H9 (cell line): ENCODE results near the gene TMPRSS2. TPM values are rescaled to one million over a fixed set of nuclear protein-coding genes. Genes with fewer than 3 reads are reported as not detected.

Experiments
- DNase-seq: peaks from one replicate; pipeline ENCODE4 v3.0.0-alpha.2; 2017
- H2AFZ ChIP-seq: one replicate; pipeline ENCODE4 v1.6.1; 2013; ENCODE audit warnings: mild to moderate bottlenecking, low read length, control low read depth, moderate library complexity
- H2AK5ac ChIP-seq: 2 replicates; pipeline ENCODE4 v1.6.1; 2013; ENCODE audit warnings: low read length, control low read depth, mixed read lengths; ENCODE audit not compliant: insufficient read length
- H2BK120ac ChIP-seq: one replicate; pipeline ENCODE4 v1.6.1; 2013; ENCODE audit warnings: low read depth, mild to moderate bottlenecking, low read length, control low read depth, inconsistent platforms; ENCODE audit not compliant: poor library complexity, severe bottlenecking
- H2BK12ac ChIP-seq: 2 replicates; pipeline ENCODE4 v1.6.1; 2013; ENCODE audit warnings: low read length, control low read depth, mixed read lengths, low read depth; ENCODE audit not compliant: insufficient read length
- H2BK15ac ChIP-seq: 2 replicates; pipeline ENCODE4 v1.6.1; 2013; ENCODE audit warnings: low read depth, low read length, control low read depth
- H2BK20ac ChIP-seq: one replicate; pipeline ENCODE4 v1.6.1; 2013; ENCODE audit warnings: low read depth, mild to moderate bottlenecking, low read length, control low read depth, inconsistent platforms; ENCODE audit not compliant: poor library complexity, severe bottlenecking
- H2BK5ac ChIP-seq: 2 replicates; pipeline ENCODE4 v1.6.1; 2013; ENCODE audit warnings: low read length, control low read depth, mixed read lengths; ENCODE audit not compliant: insufficient read length
- H3K14ac ChIP-seq: 2 replicates; pipeline ENCODE4 v1.6.1; 2013; ENCODE audit warnings: low read length, control low read depth; ENCODE audit not compliant: insufficient read depth
- H3K18ac ChIP-seq: 2 replicates; pipeline ENCODE4 v1.6.1; 2013; ENCODE audit warnings: low read depth, mild to moderate bottlenecking, mixed read lengths, low read length, control low read depth; ENCODE audit not compliant: insufficient read length
- H3K23ac ChIP-seq: 2 replicates; pipeline ENCODE4 v1.6.1; 2013; ENCODE audit warnings: low read length, control low read depth, mixed read lengths, low read depth; ENCODE audit not compliant: insufficient read length
- H3K23me2 ChIP-seq: 2 replicates; pipeline ENCODE4 v1.6.1; 2013; ENCODE audit warnings: low read depth, mild to moderate bottlenecking, mixed read lengths, low read length, control low read depth; ENCODE audit not compliant: insufficient read length, poor library complexity, severe bottlenecking
- H3K27ac ChIP-seq: 2 replicates; pipeline ENCODE4 v1.5.1; 2013; ENCODE audit warnings: low read length, control low read depth, mixed read lengths, low read depth; ENCODE audit not compliant: insufficient read length
- H3K27me3 ChIP-seq: 2 replicates; pipeline ENCODE4 v1.6.1; 2013; ENCODE audit warnings: low read length, control low read depth, inconsistent platforms; ENCODE audit not compliant: insufficient read depth
- H3K4ac ChIP-seq: 2 replicates; pipeline ENCODE4 v1.6.1; 2013; ENCODE audit warnings: low read depth, mild to moderate bottlenecking, control low read depth, inconsistent platforms, low read length, moderate library complexity
- H3K4me1 ChIP-seq: 2 replicates; pipeline ENCODE4 v1.6.1; 2013; ENCODE audit warnings: low read length, control low read depth, inconsistent platforms; ENCODE audit not compliant: insufficient read depth
- H3K4me2 ChIP-seq: 2 replicates; pipeline ENCODE4 v1.6.1; 2013; ENCODE audit warnings: low read length, control low read depth, mixed read lengths; ENCODE audit not compliant: insufficient read length, insufficient read depth
- H3K56ac ChIP-seq: 2 replicates; pipeline ENCODE4 v1.6.1; 2013; ENCODE audit warnings: low read depth, mild to moderate bottlenecking, mixed read lengths, low read length, control low read depth; ENCODE audit not compliant: insufficient read length
- H3K79me1 ChIP-seq: 2 replicates; pipeline ENCODE4 v1.6.1; 2013; ENCODE audit warnings: low read depth, mild to moderate bottlenecking, moderate library complexity, low read length, control low read depth, inconsistent platforms; ENCODE audit not compliant: insufficient read depth, poor library complexity, severe bottlenecking
- H3K79me2 ChIP-seq: 2 replicates; pipeline ENCODE4 v1.6.1; 2013; ENCODE audit warnings: low read length, control low read depth, inconsistent platforms; ENCODE audit not compliant: insufficient read depth
- H3K9ac ChIP-seq: 2 replicates; pipeline ENCODE4 v1.6.1; 2013; ENCODE audit warnings: low read length, control low read depth, mixed read lengths; ENCODE audit not compliant: insufficient read length; ENCODE audit errors: extremely low read depth
- H3K9me3 ChIP-seq: one replicate; pipeline ENCODE4 v1.6.1; 2013; ENCODE audit warnings: low read depth, low read length, inconsistent platforms; ENCODE audit not compliant: control insufficient read depth
- H3T11ph ChIP-seq: one replicate; pipeline ENCODE4 v1.6.1; 2013; ENCODE audit warnings: mild to moderate bottlenecking, low read length, control low read depth, inconsistent platforms
- H4K20me1 ChIP-seq: one replicate; pipeline ENCODE4 v1.6.1; 2013; ENCODE audit not compliant: control insufficient read depth, insufficient read length, insufficient read depth
- H4K5ac ChIP-seq: 2 replicates; pipeline ENCODE4 v1.6.1; 2013; ENCODE audit warnings: low read depth, mild to moderate bottlenecking, mixed read lengths, low read length, control low read depth; ENCODE audit not compliant: insufficient read length
- H4K8ac ChIP-seq: replicated peaks from 2 replicates; pipeline ENCODE4 v1.6.1; 2013; ENCODE audit warnings: low read length, control low read depth, mixed read lengths, low read depth; ENCODE audit not compliant: insufficient read length
- H4K91ac ChIP-seq: 2 replicates; pipeline ENCODE4 v1.6.1; 2013; ENCODE audit warnings: low read depth, mild to moderate bottlenecking, moderate library complexity, mixed read lengths, low read length, control low read depth; ENCODE audit not compliant: insufficient read length
- H3K27ac Mint-ChIP-seq, 3 experiments: 2 replicates in 2 of 3; 3 replicates in 1 of 3; pipeline ENCODE4 v1.8.0; 2020 to 2021; ENCODE audit warnings: mixed read lengths in 3 of 3, mild to moderate bottlenecking in 1 of 3, moderate library complexity in 1 of 3
- H3K27me3 Mint-ChIP-seq: 2 replicates; pipeline ENCODE4 v1.8.0; 2021; ENCODE audit warnings: low read depth, mild to moderate bottlenecking, moderate library complexity, mixed read lengths
- H3K36me3 Mint-ChIP-seq, 3 experiments: 2 replicates in 2 of 3; 3 replicates in 1 of 3; pipeline ENCODE4 v1.8.0; 2020 to 2021; ENCODE audit warnings: low read depth in 3 of 3, mixed read lengths in 3 of 3; ENCODE audit not compliant: insufficient read depth in 1 of 3
- H3K4me1 Mint-ChIP-seq, 2 experiments: 2 replicates each; pipeline ENCODE4 v1.8.0; 2020; ENCODE audit warnings: mixed read lengths in 2 of 2
- H3K4me3 Mint-ChIP-seq, 2 experiments: 2 replicates in 1 of 2; 3 replicates in 1 of 2; pipeline ENCODE4 v1.8.0; 2020 to 2021; ENCODE audit warnings: mild to moderate bottlenecking in 2 of 2, mixed read lengths in 2 of 2, moderate library complexity in 1 of 2
- H3K9me3 Mint-ChIP-seq, 2 experiments: 2 replicates in 1 of 2; 3 replicates in 1 of 2; pipeline ENCODE4 v1.8.0; 2020; ENCODE audit warnings: mild to moderate bottlenecking in 2 of 2, mixed read lengths in 2 of 2, moderate library complexity in 1 of 2
- CTCF ChIP-seq: fragments of 200-600 bp; sonication (generic); conservative IDR thresholded peaks from 3 replicates; pipeline ENCODE4 v1.8.0; 2021; ENCODE audit warnings: antibody characterized with exemption, mild to moderate bottlenecking
- WGBS: extraction: QIAGEN DNeasy Blood & Tissue Kit; methylation state at CpG from one replicate; pipeline ENCODE4 v1.1.7; 2013; ENCODE audit warnings: missing lambda C conversion rate, low lambda C conversion rate, mixed read lengths; ENCODE audit not compliant: insufficient read length; ENCODE audit errors: extremely low coverage; 5-methylcytosine and 5-hydroxymethylcytosine counted together
- total RNA-seq: library from RNA; stranded (reverse); gene quantifications from 2 replicates; pipeline ENCODE4 v1.2.1, GENCODE V29; 2021

TMPRSS2 gene
- total RNA-seq, 1 experiment from 2014 or later = 12.1 TPM

GRCh38 chr21:41509145-41509496 is 1.2 kb upstream of the TMPRSS2 start:
- H3K56ac ChIP-seq = no peak overlapping the region
- no peak overlapping the region for H4K5ac ChIP-seq
- no peaks in the 10 kb centered on the region for H4K20me1 ChIP-seq
- Mint-ChIP-seq H3K27me3 (peaks cover 43% of the 10 kb centered on the region), H3K9me3 (no peaks in the 10 kb centered on the region), H3K36me3 (no peaks in the 10 kb centered on the region), H3K4me1 (peaks cover 26 to 29% of the 10 kb centered on the region in 2 experiments), H3K27ac (no peak overlapping the region), H3K4me3 (peak overlapping the region; percentile 75 to 78)
- peaks cover 10% of the 10 kb centered on the region; the same call in 1 of the 2 replicates for H3K27me3 ChIP-seq
- H3K79me2 ChIP-seq = no peaks in the 10 kb centered on the region
- no peak overlapping the region for H3K27ac ChIP-seq
- H2BK20ac ChIP-seq = no peak overlapping the region
- no peak overlapping the region for H3K4ac ChIP-seq
- H3K18ac ChIP-seq = no peak overlapping the region
- H4K91ac ChIP-seq = no peak overlapping the region
- no peak overlapping the region for H2BK12ac ChIP-seq
- TF ChIP-seq CTCF = no peak
- no CpG with 5 or more reads among the region's 7 CpGs for WGBS
- H3K79me1 ChIP-seq = no peaks in the 10 kb centered on the region
- H3K9ac ChIP-seq = no peak overlapping the region
- no peak overlapping the region for H4K8ac ChIP-seq
- no peak overlapping the region for H3K14ac ChIP-seq
- H2AFZ ChIP-seq = no peak overlapping the region
- peaks cover 13% of the 10 kb centered on the region for H3K23me2 ChIP-seq
- no peak overlapping the region for H2AK5ac ChIP-seq
- H3K4me2 ChIP-seq = peak overlapping the region; percentile 66
- no peaks in the 10 kb centered on the region; the same call in 1 of the 2 replicates for H3K4me1 ChIP-seq
- H2BK120ac ChIP-seq = no peak overlapping the region
- no peak overlapping the region for H3T11ph ChIP-seq
- H3K23ac ChIP-seq = no peak overlapping the region
- DNase-seq = no peak
- H2BK15ac ChIP-seq = no peak overlapping the region
- no peaks in the 10 kb centered on the region for H3K9me3 ChIP-seq
- no peak overlapping the region for H2BK5ac ChIP-seq
